Measurements from ENCODE around the gene DGKB.

DGKB gene

DNA sequence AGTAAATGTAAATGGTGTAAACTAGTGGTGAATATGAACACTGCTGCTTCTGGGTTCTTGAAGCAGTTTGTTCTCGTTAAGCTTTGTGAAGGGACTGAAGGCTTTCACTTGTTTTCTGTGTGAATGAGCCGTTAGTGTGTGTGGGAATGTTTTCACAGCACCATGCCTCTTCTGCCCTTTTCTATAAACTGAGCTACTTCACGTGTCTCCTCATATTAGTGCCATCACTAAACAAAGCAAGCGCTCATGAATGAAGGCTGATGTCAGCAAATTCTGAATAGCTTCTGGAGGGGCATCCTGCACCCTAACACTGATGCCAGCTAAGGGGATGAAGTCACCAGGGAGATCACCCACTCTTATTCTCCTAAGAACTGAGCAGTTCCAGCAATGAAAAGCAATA, 707.5 kb downstream of the DGKB start:
- no peak overlapping the region for H3K9ac ChIP-seq (ENCODE audit: low read length)
- no peaks in the 10 kb centered on the region for H3K27me3 ChIP-seq (ENCODE audit: control insufficient read depth in 1 of 2, insufficient read depth in 1 of 2, low read length in 2 of 2)
- H3K79me1 ChIP-seq (replicated peaks; ENCODE audit: low read length, poor library complexity, severe bottlenecking) = no peaks in the 10 kb centered on the region
- no peak overlapping the region for H3K23ac ChIP-seq (ENCODE audit: low read length in 2 of 2)
- no peak overlapping the region for H3K4me3 ChIP-seq (ENCODE audit: insufficient read depth in 1 of 2, low read depth in 1 of 2, low read length in 2 of 2)
- H2BK12ac ChIP-seq (ENCODE audit: low read length in 2 of 2) = no peak overlapping the region
- H2BK15ac ChIP-seq (ENCODE audit: low read depth, poor library complexity, severe bottlenecking) = no peak overlapping the region
- H2BK5ac ChIP-seq (ENCODE audit: low read depth, low read length, poor library complexity, severe bottlenecking) = no peak overlapping the region
- H2BK120ac ChIP-seq (ENCODE audit: low read depth, low read length) = no peak overlapping the region
- H3K14ac ChIP-seq (ENCODE audit: low read length in 2 of 2) = no peak overlapping the region
- H3K9me3 ChIP-seq (ENCODE audit: control insufficient read depth, low read length) = peaks cover 4% of the 10 kb centered on the region
- H3K4me1 ChIP-seq (ENCODE audit: control insufficient read depth, insufficient read depth, low read depth, low read length) = no peaks in the 10 kb centered on the region
- no peak overlapping the region for H3K4ac ChIP-seq (ENCODE audit: low read depth in 1 of 2, low read length in 2 of 2)
- no peak overlapping the region for H4K8ac ChIP-seq (ENCODE audit: low read length)
- H3K27ac ChIP-seq (ENCODE audit: low read length, poor library complexity, severe bottlenecking) = no peak overlapping the region
- 84% methylated on average over 2 of the region's 4 CpGs for WGBS
- H2AK5ac ChIP-seq (ENCODE audit: low read length, severe bottlenecking) = no peak overlapping the region
- no peak for DNase-seq
- H3K4me2 ChIP-seq (ENCODE audit: low read length, poor library complexity, severe bottlenecking) = no peak overlapping the region
- H4K91ac ChIP-seq (ENCODE audit: low read length) = no peak overlapping the region
- no peaks in the 10 kb centered on the region for H3K36me3 ChIP-seq (ENCODE audit: control insufficient read depth in 1 of 2, insufficient read depth in 2 of 2, low read depth in 1 of 2, low read length in 2 of 2)
- H2AFZ ChIP-seq (ENCODE audit: low read depth, low read length) = no peak overlapping the region
- H3K18ac ChIP-seq (ENCODE audit: low read depth in 1 of 2, low read length in 2 of 2) = no peak overlapping the region

DNA sequence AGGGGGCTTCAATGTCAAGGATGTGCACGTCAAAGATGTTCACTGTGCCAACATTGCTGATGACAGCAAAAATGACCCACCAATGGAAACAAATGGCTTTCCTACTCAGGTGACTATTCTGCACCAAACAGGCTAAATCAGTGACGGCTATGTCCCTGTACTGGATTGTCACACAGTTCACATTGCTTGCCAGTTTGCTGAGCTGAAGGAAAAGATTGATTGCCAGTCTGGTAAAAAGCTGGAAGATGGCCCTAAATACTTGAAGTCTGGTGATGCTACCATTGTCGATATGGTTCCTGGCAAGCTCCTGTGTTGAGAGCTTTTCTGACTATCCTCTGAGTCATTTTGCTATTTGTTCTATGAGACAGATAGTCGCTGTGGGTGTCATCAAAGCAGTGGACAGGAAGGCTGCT, 710.9 kb downstream of the DGKB start:
- no peak overlapping the region for H2BK15ac ChIP-seq (ENCODE audit: low read depth, poor library complexity, severe bottlenecking)
- H2AK5ac ChIP-seq (ENCODE audit: low read length, severe bottlenecking) = no peak overlapping the region
- no peak overlapping the region for H4K91ac ChIP-seq (ENCODE audit: low read length)
- H3K4ac ChIP-seq (ENCODE audit: low read depth in 1 of 2, low read length in 2 of 2) = no peak overlapping the region
- H3K79me1 ChIP-seq (replicated peaks; ENCODE audit: low read length, poor library complexity, severe bottlenecking) = no peaks in the 10 kb centered on the region
- DNase-seq = peak; percentile 10
- no peaks in the 10 kb centered on the region for H3K27me3 ChIP-seq (ENCODE audit: control insufficient read depth in 1 of 2, insufficient read depth in 1 of 2, low read length in 2 of 2)
- no peak overlapping the region for H3K4me2 ChIP-seq (ENCODE audit: low read length, poor library complexity, severe bottlenecking)
- H2BK120ac ChIP-seq (ENCODE audit: low read depth, low read length) = no peak overlapping the region
- H3K9me3 ChIP-seq (ENCODE audit: control insufficient read depth, low read length) = peaks cover 4% of the 10 kb centered on the region
- no peak overlapping the region for H3K23ac ChIP-seq (ENCODE audit: low read length in 2 of 2)
- H3K36me3 ChIP-seq (ENCODE audit: control insufficient read depth in 1 of 2, insufficient read depth in 2 of 2, low read depth in 1 of 2, low read length in 2 of 2) = no peaks in the 10 kb centered on the region
- 67% methylated on average over 4 of the region's 4 CpGs for WGBS
- no peak overlapping the region for H2BK12ac ChIP-seq (ENCODE audit: low read length in 2 of 2)
- H3K18ac ChIP-seq (ENCODE audit: low read depth in 1 of 2, low read length in 2 of 2) = no peak overlapping the region
- no peak overlapping the region for H2AFZ ChIP-seq (ENCODE audit: low read depth, low read length)
- H2BK5ac ChIP-seq (ENCODE audit: low read depth, low read length, poor library complexity, severe bottlenecking) = no peak overlapping the region
- no peaks in the 10 kb centered on the region for H3K4me1 ChIP-seq (ENCODE audit: control insufficient read depth, insufficient read depth, low read depth, low read length)
- no peak overlapping the region for H3K9ac ChIP-seq (ENCODE audit: low read length)
- H4K8ac ChIP-seq (ENCODE audit: low read length) = no peak overlapping the region
- H3K14ac ChIP-seq (ENCODE audit: low read length in 2 of 2) = no peak overlapping the region
- H3K4me3 ChIP-seq (ENCODE audit: insufficient read depth in 1 of 2, low read depth in 1 of 2, low read length in 2 of 2) = no peak overlapping the region
- no peak overlapping the region for H3K27ac ChIP-seq (ENCODE audit: low read length, poor library complexity, severe bottlenecking)

DNA sequence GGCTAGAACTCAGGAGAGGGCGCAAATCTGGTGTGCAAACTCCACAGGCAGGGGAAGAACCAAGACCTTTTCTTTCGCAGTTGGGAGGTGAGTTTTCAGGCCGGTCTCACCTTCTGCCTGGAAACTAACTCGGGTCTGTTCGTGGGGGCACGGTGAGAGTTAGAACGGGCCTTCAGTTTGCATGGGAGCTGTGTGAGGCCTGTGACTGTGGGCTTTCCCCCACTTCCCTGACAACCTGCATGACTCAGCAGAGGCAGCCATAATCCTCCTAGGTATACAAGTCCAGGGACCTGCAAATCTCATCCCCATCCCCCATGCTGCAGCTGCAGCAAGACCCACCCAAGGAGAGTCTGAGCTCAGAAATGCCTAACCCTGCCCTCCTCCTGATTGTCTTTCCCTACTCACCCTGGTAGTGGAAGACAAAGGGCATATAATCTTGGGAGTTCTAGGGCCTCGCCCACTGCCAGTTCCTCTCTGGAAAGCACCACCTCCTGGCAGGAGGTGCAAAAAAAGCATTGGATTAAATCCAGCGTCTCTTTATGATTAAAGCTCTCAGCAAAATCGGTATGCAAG, 718.2 kb downstream of the DGKB start:
- Histone ChIP-seq H3K36me3 (ENCODE audit: control insufficient read depth in 1 of 2, insufficient read depth in 2 of 2, low read depth in 1 of 2, low read length in 2 of 2) (no peaks in the 10 kb centered on the region), H3K18ac (ENCODE audit: low read depth in 1 of 2, low read length in 2 of 2) (no peak overlapping the region), H3K4me2 (ENCODE audit: low read length, poor library complexity, severe bottlenecking) (no peak overlapping the region), H2BK120ac (ENCODE audit: low read depth, low read length) (no peak overlapping the region), H4K8ac (ENCODE audit: low read length) (no peak overlapping the region), H2BK12ac (ENCODE audit: low read length in 2 of 2) (no peak overlapping the region), H3K4me3 (ENCODE audit: insufficient read depth in 1 of 2, low read depth in 1 of 2, low read length in 2 of 2) (no peak overlapping the region), H2BK5ac (ENCODE audit: low read depth, low read length, poor library complexity, severe bottlenecking) (no peak overlapping the region), H3K27ac (ENCODE audit: low read length, poor library complexity, severe bottlenecking) (no peak overlapping the region), H2AFZ (ENCODE audit: low read depth, low read length) (no peak overlapping the region), H3K4me1 (ENCODE audit: control insufficient read depth, insufficient read depth, low read depth, low read length) (no peaks in the 10 kb centered on the region), H3K27me3 (ENCODE audit: control insufficient read depth in 1 of 2, insufficient read depth in 1 of 2, low read length in 2 of 2) (no peaks in the 10 kb centered on the region), H2AK5ac (ENCODE audit: low read length, severe bottlenecking) (no peak overlapping the region), H3K14ac (ENCODE audit: low read length in 2 of 2) (no peak overlapping the region), H2BK15ac (ENCODE audit: low read depth, poor library complexity, severe bottlenecking) (no peak overlapping the region), H3K9me3 (ENCODE audit: control insufficient read depth, low read length) (no peaks in the 10 kb centered on the region), H4K91ac (ENCODE audit: low read length) (no peak overlapping the region), H3K79me1 (replicated peaks; ENCODE audit: low read length, poor library complexity, severe bottlenecking) (no peaks in the 10 kb centered on the region), H3K9ac (ENCODE audit: low read length) (no peak overlapping the region), H3K4ac (ENCODE audit: low read depth in 1 of 2, low read length in 2 of 2) (no peak overlapping the region), H3K23ac (ENCODE audit: low read length in 2 of 2) (no peak overlapping the region)
- no peak for DNase-seq
- WGBS = 94% methylated on average over 8 of the region's 10 CpGs

DNA sequence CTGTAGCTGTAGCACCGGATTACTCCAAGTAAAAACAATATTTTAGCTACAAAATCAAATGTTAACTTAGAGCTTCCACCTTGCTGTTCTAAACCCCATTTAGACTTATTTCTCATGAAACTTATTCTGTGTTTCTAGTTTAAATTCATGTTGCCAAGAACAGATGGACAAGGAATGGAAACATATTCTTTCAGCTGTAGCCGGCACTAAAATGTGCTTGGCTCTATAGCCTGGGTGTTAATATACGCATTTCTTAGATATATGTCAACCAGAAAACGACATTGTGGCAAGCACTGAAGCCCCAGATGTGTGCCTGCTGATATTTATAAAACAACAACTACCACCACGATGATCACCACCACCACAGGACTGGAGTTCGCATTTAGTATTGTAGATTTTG, 722.8 kb downstream of the DGKB start:
- Histone ChIP-seq H4K8ac (ENCODE audit: low read length) (no peak overlapping the region), H2BK12ac (ENCODE audit: low read length in 2 of 2) (no peak overlapping the region), H2BK5ac (ENCODE audit: low read depth, low read length, poor library complexity, severe bottlenecking) (no peak overlapping the region), H3K18ac (ENCODE audit: low read depth in 1 of 2, low read length in 2 of 2) (no peak overlapping the region), H3K27ac (ENCODE audit: low read length, poor library complexity, severe bottlenecking) (no peak overlapping the region), H3K9me3 (ENCODE audit: control insufficient read depth, low read length) (no peaks in the 10 kb centered on the region), H3K4me3 (ENCODE audit: insufficient read depth in 1 of 2, low read depth in 1 of 2, low read length in 2 of 2) (no peak overlapping the region), H3K4ac (ENCODE audit: low read depth in 1 of 2, low read length in 2 of 2) (no peak overlapping the region), H3K79me1 (replicated peaks; ENCODE audit: low read length, poor library complexity, severe bottlenecking) (no peaks in the 10 kb centered on the region), H3K14ac (ENCODE audit: low read length in 2 of 2) (no peak overlapping the region), H3K4me2 (ENCODE audit: low read length, poor library complexity, severe bottlenecking) (no peak overlapping the region), H2AK5ac (ENCODE audit: low read length, severe bottlenecking) (no peak overlapping the region), H4K91ac (ENCODE audit: low read length) (no peak overlapping the region), H2BK15ac (ENCODE audit: low read depth, poor library complexity, severe bottlenecking) (no peak overlapping the region), H2BK120ac (ENCODE audit: low read depth, low read length) (no peak overlapping the region), H2AFZ (ENCODE audit: low read depth, low read length) (no peak overlapping the region), H3K9ac (ENCODE audit: low read length) (no peak overlapping the region), H3K23ac (ENCODE audit: low read length in 2 of 2) (no peak overlapping the region), H3K36me3 (ENCODE audit: control insufficient read depth in 1 of 2, insufficient read depth in 2 of 2, low read depth in 1 of 2, low read length in 2 of 2) (no peaks in the 10 kb centered on the region), H3K27me3 (ENCODE audit: control insufficient read depth in 1 of 2, insufficient read depth in 1 of 2, low read length in 2 of 2) (no peaks in the 10 kb centered on the region), H3K4me1 (ENCODE audit: control insufficient read depth, insufficient read depth, low read depth, low read length) (no peaks in the 10 kb centered on the region)
- WGBS = 86% methylated on average over 3 of the region's 6 CpGs
- DNase-seq = no peak
